ENCODE data around the gene DDX18.

The DDX18 gene

GRCh38 chr2:117832332-117832731 is 17.8 kb downstream of the DDX18 start:
- Histone ChIP-seq H2AFZ (no peak overlapping the region), H3K79me2 (peaks cover 12% of the 10 kb centered on the region), H3K4me1 (peaks cover 13% of the 10 kb centered on the region), H3K36me3 (ENCODE audit: control insufficient read depth, insufficient read depth, low read length) (no peaks in the 10 kb centered on the region), H3K27ac (no peak overlapping the region), H3K9ac (no peak overlapping the region), H3K27me3 (ENCODE audit: control insufficient read depth, insufficient read depth, low read length) (no peaks in the 10 kb centered on the region), H3K4me3 (ENCODE audit: low read depth, low read length) (no peak overlapping the region), H3K9me3 (ENCODE audit: control insufficient read depth, low read length) (no peaks in the 10 kb centered on the region), H3K4me2 (ENCODE audit: low read length) (no peak overlapping the region)
- TF ChIP-seq CTCF (IDR thresholded peaks at IDR 0.05) = no peak

DNA sequence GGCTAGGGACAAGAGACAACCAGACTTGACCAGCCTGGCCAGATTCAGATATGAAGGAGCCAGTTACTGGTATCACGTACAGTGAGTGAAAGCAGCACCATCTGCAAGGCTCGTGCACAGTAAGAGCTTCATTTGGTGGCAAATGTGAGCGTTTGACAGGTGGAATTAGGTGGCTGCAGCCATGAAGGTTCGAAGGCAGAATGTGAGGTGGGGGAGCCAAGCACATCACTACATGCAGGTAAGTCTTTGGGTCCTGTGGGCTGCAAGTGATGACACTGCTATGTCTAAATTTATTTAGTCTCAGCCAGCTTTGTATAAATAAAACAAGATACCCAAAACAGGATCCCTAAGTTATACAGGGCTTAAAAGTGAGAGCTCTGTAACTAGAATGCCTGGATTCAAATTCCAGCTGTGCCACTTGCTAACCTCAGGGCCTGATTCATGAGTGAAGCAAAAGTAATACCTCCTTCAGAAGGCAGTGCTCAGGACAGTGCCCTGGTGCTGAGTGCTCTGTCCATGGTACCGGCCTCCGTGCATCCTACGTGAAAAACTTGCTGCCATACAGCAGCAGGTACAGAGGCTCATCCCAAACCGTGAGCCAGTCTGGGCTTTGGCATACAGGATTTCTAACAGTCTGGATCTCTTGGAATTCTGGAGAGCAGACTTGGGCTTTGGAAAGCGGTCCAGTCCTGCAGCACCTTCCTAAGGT is 18.6 kb downstream of the DDX18 start:
- no peak overlapping the region for H3K9ac ChIP-seq
- no peak overlapping the region for H3K4me3 ChIP-seq (ENCODE audit: low read depth, low read length)
- H3K27ac ChIP-seq = no peak overlapping the region
- H3K4me1 ChIP-seq = peaks cover 13% of the 10 kb centered on the region
- TF ChIP-seq CTCF (IDR thresholded peaks at IDR 0.05) = no peak
- H3K27me3 ChIP-seq (ENCODE audit: control insufficient read depth, insufficient read depth, low read length) = no peaks in the 10 kb centered on the region
- H3K9me3 ChIP-seq (ENCODE audit: control insufficient read depth, low read length) = no peaks in the 10 kb centered on the region
- no peak overlapping the region for H3K4me2 ChIP-seq (ENCODE audit: low read length)
- peaks cover 13% of the 10 kb centered on the region for H3K79me2 ChIP-seq
- no peak overlapping the region for H2AFZ ChIP-seq
- no peaks in the 10 kb centered on the region for H3K36me3 ChIP-seq (ENCODE audit: control insufficient read depth, insufficient read depth, low read length)

DNA sequence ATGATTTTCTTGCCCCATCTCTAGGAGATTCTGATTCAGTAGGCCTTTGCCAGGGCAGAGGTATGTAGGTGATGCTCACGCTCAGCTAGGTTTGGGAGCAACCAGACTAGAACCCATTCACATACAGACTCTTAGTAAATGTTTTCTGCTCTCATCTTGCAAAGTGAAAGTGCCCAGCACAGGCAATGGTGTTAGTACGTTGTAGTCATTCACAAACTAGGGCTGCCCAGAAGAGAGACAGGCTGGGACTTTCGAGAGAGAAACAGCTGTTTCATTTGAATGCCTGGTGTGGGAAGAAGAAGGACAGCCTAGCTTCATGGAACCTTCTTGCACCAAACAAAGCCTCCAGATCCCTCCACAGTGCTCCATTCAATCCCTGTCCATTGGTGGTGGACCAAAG is 19.4 kb downstream of the DDX18 start:
- H3K4me2 ChIP-seq (ENCODE audit: low read length) = no peak overlapping the region
- no peak overlapping the region for H3K9ac ChIP-seq
- no peak for TF ChIP-seq CTCF (IDR thresholded peaks at IDR 0.05)
- no peaks in the 10 kb centered on the region for H3K27me3 ChIP-seq (ENCODE audit: control insufficient read depth, insufficient read depth, low read length)
- H3K9me3 ChIP-seq (ENCODE audit: control insufficient read depth, low read length) = no peaks in the 10 kb centered on the region
- no peaks in the 10 kb centered on the region for H3K36me3 ChIP-seq (ENCODE audit: control insufficient read depth, insufficient read depth, low read length)
- H3K4me3 ChIP-seq (ENCODE audit: low read depth, low read length) = no peak overlapping the region
- H3K79me2 ChIP-seq = peaks cover 14% of the 10 kb centered on the region
- no peak overlapping the region for H3K27ac ChIP-seq
- no peak overlapping the region for H2AFZ ChIP-seq
- H3K4me1 ChIP-seq = peaks cover 13% of the 10 kb centered on the region

- Histone ChIP-seq H3K4me3 (ENCODE audit: low read depth, low read length) (no peak overlapping the region), H3K27me3 (ENCODE audit: control insufficient read depth, insufficient read depth, low read length) (no peaks in the 10 kb centered on the region)
Measured at GRCh38 chr2:117834992-117835391, 20.5 kb downstream of the DDX18 start.

More at GRCh38 chr2:117834992-117835391, 20.5 kb downstream of the DDX18 start:
- H3K4me1 ChIP-seq = peaks cover 19% of the 10 kb centered on the region
- peak overlapping the region; percentile 95 for H3K27ac ChIP-seq
- H3K9ac ChIP-seq = no peak overlapping the region
- H3K36me3 ChIP-seq (ENCODE audit: control insufficient read depth, insufficient read depth, low read length) = no peaks in the 10 kb centered on the region
- H3K9me3 ChIP-seq (ENCODE audit: control insufficient read depth, low read length) = no peaks in the 10 kb centered on the region
- peak overlapping the region; percentile 69 for H2AFZ ChIP-seq
- H3K4me2 ChIP-seq (ENCODE audit: low read length) = no peak overlapping the region
- TF ChIP-seq CTCF (IDR thresholded peaks at IDR 0.05) = no peak
- H3K79me2 ChIP-seq = peaks cover 14% of the 10 kb centered on the region
